C4-2B (cell line): Measurements from ENCODE around the gene LDLRAD2.

Experiments used
- ZFX ChIP-seq: fragments of 450-650 bp; IDR thresholded peaks from 2 replicates; pipeline ENCODE4 v1.6.1; 2017
- TF ChIP-seq, protein P1 (sequence below): fragments of 450-650 bp; conservative IDR thresholded peaks from 2 replicates; pipeline ENCODE4 v1.5.1; 2017; ENCODE audit warnings: mild to moderate bottlenecking

DNA sequence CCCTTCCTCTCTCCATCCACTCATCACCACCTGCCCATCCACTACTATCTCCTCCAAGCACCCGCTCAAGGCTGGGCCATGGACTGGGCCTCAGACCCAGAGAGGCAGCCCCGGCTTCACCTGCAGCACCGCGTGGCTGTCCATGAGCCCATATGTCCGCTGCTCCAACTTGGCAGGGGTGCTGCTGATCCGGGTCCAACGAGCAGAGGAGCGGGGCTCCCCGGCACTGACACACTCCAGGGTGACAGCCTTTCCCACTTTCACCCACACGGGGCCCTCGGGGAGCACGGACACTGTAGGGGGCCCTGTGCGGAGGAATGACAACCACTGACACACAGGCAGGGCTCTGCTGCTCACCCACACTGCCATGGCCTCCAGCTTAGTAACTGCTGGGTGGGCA lies 28.9 kb downstream of the LDLRAD2 start:
- TF ChIP-seq, protein P1, sequence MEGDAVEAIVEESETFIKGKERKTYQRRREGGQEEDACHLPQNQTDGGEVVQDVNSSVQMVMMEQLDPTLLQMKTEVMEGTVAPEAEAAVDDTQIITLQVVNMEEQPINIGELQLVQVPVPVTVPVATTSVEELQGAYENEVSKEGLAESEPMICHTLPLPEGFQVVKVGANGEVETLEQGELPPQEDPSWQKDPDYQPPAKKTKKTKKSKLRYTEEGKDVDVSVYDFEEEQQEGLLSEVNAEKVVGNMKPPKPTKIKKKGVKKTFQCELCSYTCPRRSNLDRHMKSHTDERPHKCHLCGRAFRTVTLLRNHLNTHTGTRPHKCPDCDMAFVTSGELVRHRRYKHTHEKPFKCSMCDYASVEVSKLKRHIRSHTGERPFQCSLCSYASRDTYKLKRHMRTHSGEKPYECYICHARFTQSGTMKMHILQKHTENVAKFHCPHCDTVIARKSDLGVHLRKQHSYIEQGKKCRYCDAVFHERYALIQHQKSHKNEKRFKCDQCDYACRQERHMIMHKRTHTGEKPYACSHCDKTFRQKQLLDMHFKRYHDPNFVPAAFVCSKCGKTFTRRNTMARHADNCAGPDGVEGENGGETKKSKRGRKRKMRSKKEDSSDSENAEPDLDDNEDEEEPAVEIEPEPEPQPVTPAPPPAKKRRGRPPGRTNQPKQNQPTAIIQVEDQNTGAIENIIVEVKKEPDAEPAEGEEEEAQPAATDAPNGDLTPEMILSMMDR, result no peak
- TF ChIP-seq ZFX, result no peak
